Mucosa of rectum (tissue), 2 donors: Measurements from ENCODE around the gene ADRB1.
A peak's percentile ranks its signal among the peaks of the same experiment; 100 is the strongest.

Experiments
- H3K27ac ChIP-seq, 2 donors: one replicate each; pipeline ENCODE4 v1.7.0; 2013; ENCODE audit warnings: inconsistent platforms in 2 of 2, low read depth in 2 of 2, low read length in 2 of 2
- H3K27me3 ChIP-seq, 2 donors: one replicate each; pipeline ENCODE4 v1.7.0; 2013; ENCODE audit warnings: low read length in 2 of 2; ENCODE audit not compliant: control insufficient read depth in 2 of 2, insufficient read depth in 2 of 2
- H3K36me3 ChIP-seq, 2 donors: one replicate each; pipeline ENCODE4 v1.7.0; 2013; ENCODE audit warnings: low read length in 2 of 2; ENCODE audit not compliant: control insufficient read depth in 2 of 2, insufficient read depth in 2 of 2
- H3K4me1 ChIP-seq, 2 donors: one replicate each; pipeline ENCODE4 v1.7.0; 2013; ENCODE audit warnings: low read length in 2 of 2, mild to moderate bottlenecking in 1 of 2; ENCODE audit not compliant: control insufficient read depth in 2 of 2, insufficient read depth in 2 of 2
- H3K4me3 ChIP-seq, 2 donors: one replicate each; pipeline ENCODE4 v1.7.0; 2013; ENCODE audit warnings: low read length in 2 of 2
- H3K9ac ChIP-seq, 2 donors: one replicate each; pipeline ENCODE4 v1.7.0; 2013; ENCODE audit warnings: low read length in 2 of 2, low read depth in 1 of 2, mild to moderate bottlenecking in 1 of 2
- H3K9me3 ChIP-seq, 2 donors: one replicate each; pipeline ENCODE4 v1.7.0; 2013; ENCODE audit warnings: low read length in 2 of 2; ENCODE audit not compliant: control insufficient read depth in 2 of 2
- donor health status: healthy.
- donor health status: Normal muscosa, but diverticular disease.

ADRB1 gene

GRCh38 chr10:114043532-114044246, at the start of gene ADRB1:
TSS of gene ADRB1 (plus strand) at chr10:114043866. CDS start at chr10:114044133, 267 bp downstream.
- Histone ChIP-seq H3K27ac (peak within 1 kb of the TSS; percentile 2 to 68), H3K9me3 (no peaks in the 10 kb centered on the region), H3K4me1 (peaks cover 3 to 5% of the 10 kb centered on the region in 2 donors), H3K27me3 (peaks cover 25% of the 10 kb centered on the region in 2 donors), H3K4me3 (peak within 1 kb of the TSS; percentile 57 to 66), H3K36me3 (no peaks in the 10 kb centered on the region), H3K9ac (peak within 1 kb of the TSS; percentile 48 to 60)

- no peak overlapping the region for H3K4me3 ChIP-seq
- H3K36me3 ChIP-seq = no peaks in the 10 kb centered on the region
- H3K27ac ChIP-seq = no peak overlapping the region
- H3K4me1 ChIP-seq = peaks cover 17 to 20% of the 10 kb centered on the region in 2 donors
- no peaks in the 10 kb centered on the region for H3K27me3 ChIP-seq
- no peaks in the 10 kb centered on the region for H3K9me3 ChIP-seq
- no peak overlapping the region for H3K9ac ChIP-seq
Observed at GRCh38 chr10:113995201-113995600, 48.5 kb upstream of the ADRB1 start.

GRCh38 chr10:113997428-113997827, 46.2 kb upstream of the ADRB1 start:
- Histone ChIP-seq H3K9ac (no peak overlapping the region), H3K9me3 (no peaks in the 10 kb centered on the region), H3K4me1 (peaks cover 12 to 20% of the 10 kb centered on the region in 2 donors), H3K4me3 (no peak overlapping the region), H3K27ac (peak overlapping the region; percentile 25 to 38), H3K36me3 (no peaks in the 10 kb centered on the region), H3K27me3 (peaks cover 0 to 2% of the 10 kb centered on the region in 2 donors)

- H3K27me3 ChIP-seq = peaks cover 0 to 2% of the 10 kb centered on the region in 2 donors
Observed at GRCh38 chr10:113999531-113999930, 44.1 kb upstream of the ADRB1 start.

GRCh38 chr10:114000457-114001010, 43.1 kb upstream of the ADRB1 start:
- Histone ChIP-seq H3K9ac (no peak overlapping the region), H3K36me3 (no peaks in the 10 kb centered on the region), H3K4me1 (peaks cover 11 to 20% of the 10 kb centered on the region in 2 donors), H3K27me3 (peaks cover 0 to 2% of the 10 kb centered on the region in 2 donors), H3K9me3 (no peaks in the 10 kb centered on the region), H3K27ac (no peak overlapping the region), H3K4me3 (no peak overlapping the region)

More at GRCh38 chr10:113999531-113999930, 44.1 kb upstream of the ADRB1 start:
- peak overlapping the region; percentile 56 to 67 for H3K27ac ChIP-seq
- peaks cover 11 to 20% of the 10 kb centered on the region in 2 donors for H3K4me1 ChIP-seq
- no peaks in the 10 kb centered on the region for H3K9me3 ChIP-seq
- no peak overlapping the region for H3K4me3 ChIP-seq
- H3K36me3 ChIP-seq = no peaks in the 10 kb centered on the region
- H3K9ac ChIP-seq = no peak overlapping the region

- Histone ChIP-seq H3K9me3 (no peaks in the 10 kb centered on the region), H3K36me3 (no peaks in the 10 kb centered on the region), H3K9ac (no peak overlapping the region), H3K27ac (no peak overlapping the region), H3K27me3 (peaks cover 0 to 2% of the 10 kb centered on the region in 2 donors), H3K4me3 (no peak overlapping the region), H3K4me1 (peaks cover 9 to 15% of the 10 kb centered on the region in 2 donors)
Observed at GRCh38 chr10:114002422-114002821, 41.2 kb upstream of the ADRB1 start.

GRCh38 chr10:114003161-114003941, 40.3 kb upstream of the ADRB1 start:
- H3K27me3 ChIP-seq = peaks cover 0 to 2% of the 10 kb centered on the region in 2 donors
- no peaks in the 10 kb centered on the region for H3K9me3 ChIP-seq
- no peak overlapping the region for H3K27ac ChIP-seq
- H3K36me3 ChIP-seq = no peaks in the 10 kb centered on the region
- no peak overlapping the region for H3K9ac ChIP-seq
- no peak overlapping the region for H3K4me3 ChIP-seq
- peaks cover 8 to 13% of the 10 kb centered on the region in 2 donors for H3K4me1 ChIP-seq

- Histone ChIP-seq H3K4me1 (no peaks in the 10 kb centered on the region), H3K9ac (no peak overlapping the region), H3K9me3 (no peaks in the 10 kb centered on the region), H3K36me3 (no peaks in the 10 kb centered on the region), H3K27ac (no peak overlapping the region), H3K27me3 (peaks cover 0 to 2% of the 10 kb centered on the region in 2 donors), H3K4me3 (no peak overlapping the region)
Observed at GRCh38 chr10:114009281-114009996, 34.2 kb upstream of the ADRB1 start.

GRCh38 chr10:114010316-114010715, 33.4 kb upstream of the ADRB1 start:
- no peaks in the 10 kb centered on the region for H3K9me3 ChIP-seq
- peaks cover 0 to 2% of the 10 kb centered on the region in 2 donors for H3K27me3 ChIP-seq
- H3K4me3 ChIP-seq = no peak overlapping the region
- H3K36me3 ChIP-seq = no peaks in the 10 kb centered on the region
- H3K27ac ChIP-seq = no peak overlapping the region
- no peak overlapping the region for H3K9ac ChIP-seq
- no peaks in the 10 kb centered on the region for H3K4me1 ChIP-seq
